MM.1S (cell line): ENCODE data around the gene AGO1.
"Not testable (repeated sequence)": the region's sequence is repeated elsewhere in the genome, so short reads cannot be mapped to it uniquely, and the experiment has no call there.

Experiments
- DNase-seq: peaks from one replicate; pipeline ENCODE4 v3.0.0-alpha.2; 2015
- H2AFZ ChIP-seq: fragments of 300-600 bp; sonication (generic); 2 replicates; pipeline ENCODE4 v1.6.0; 2016; ENCODE audit warnings: antibody characterized with exemption, low read length
- H3F3A ChIP-seq: fragments of 300-600 bp; sonication (generic); 2 replicates; pipeline ENCODE4 v1.6.1; 2016; ENCODE audit warnings: mild to moderate bottlenecking, antibody characterized with exemption, low read length, moderate library complexity, mixed read lengths; ENCODE audit not compliant: insufficient read depth
- H3K27ac ChIP-seq: fragments of 300-600 bp; sonication (generic); 2 replicates; pipeline ENCODE4 v1.5.1; 2016; ENCODE audit warnings: mild to moderate bottlenecking, low read length
- H3K27me3 ChIP-seq: fragments of 300-600 bp; sonication (generic); replicated peaks from 2 replicates; pipeline ENCODE4 v1.6.0; 2016; ENCODE audit warnings: low read length; ENCODE audit not compliant: insufficient read depth
- H3K36me3 ChIP-seq: fragments of 300-600 bp; sonication (generic); replicated peaks from 2 replicates; pipeline ENCODE4 v1.6.1; 2016; ENCODE audit warnings: mild to moderate bottlenecking, low read length, mixed read lengths; ENCODE audit not compliant: insufficient read depth
- H3K4me1 ChIP-seq: fragments of 300-600 bp; sonication (generic); 2 replicates; pipeline ENCODE4 v1.6.1; 2016; ENCODE audit warnings: low read length, mixed read lengths
- H3K4me2 ChIP-seq: fragments of 300-600 bp; sonication (generic); 2 replicates; pipeline ENCODE4 v1.6.0; 2016; ENCODE audit warnings: low read depth, low read length
- H3K4me3 ChIP-seq: fragments of 300-600 bp; sonication (generic); 2 replicates; pipeline ENCODE4 v1.5.1; 2016; ENCODE audit warnings: low read length, mixed read lengths
- H3K79me2 ChIP-seq: fragments of 300-600 bp; sonication (generic); 2 replicates; pipeline ENCODE4 v1.6.1; 2016; ENCODE audit warnings: mixed run types, low read length, mixed read lengths
- H3K9ac ChIP-seq: fragments of 300-600 bp; sonication (generic); 2 replicates; pipeline ENCODE4 v1.6.1; 2016; ENCODE audit warnings: low read length, mixed read lengths
- H3K9me2 ChIP-seq: fragments of 300-600 bp; sonication (generic); replicated peaks from 2 replicates; pipeline ENCODE4 v1.6.1; 2016; ENCODE audit warnings: mild to moderate bottlenecking, low read length, mixed read lengths; ENCODE audit not compliant: insufficient read depth
- H3K9me3 ChIP-seq: fragments of 300-600 bp; sonication (generic); replicated peaks from 2 replicates; pipeline ENCODE4 v1.6.1; 2016; ENCODE audit warnings: mild to moderate bottlenecking, low read length, mixed read lengths; ENCODE audit not compliant: insufficient read depth
- H4K20me1 ChIP-seq: fragments of 300-600 bp; sonication (generic); 2 replicates; pipeline ENCODE4 v1.6.1; 2016; ENCODE audit warnings: mild to moderate bottlenecking, low read length, moderate library complexity, mixed read lengths; ENCODE audit not compliant: insufficient read depth
- CTCF ChIP-seq: fragments of 300-600 bp; sonication (generic); IDR thresholded peaks from 2 replicates; pipeline ENCODE4 v1.5.1; 2016; ENCODE audit warnings: antibody characterized with exemption, low read length, mixed read lengths
- EZH2 ChIP-seq: fragments of 300-600 bp; sonication (generic); optimal IDR thresholded peaks from 2 replicates; pipeline ENCODE3; 2017; ENCODE audit warnings: low read depth, mild to moderate bottlenecking, antibody characterized with exemption, low read length, mixed read lengths
- EZH2phosphoT487 ChIP-seq: fragments of 300-600 bp; sonication (generic); IDR thresholded peaks from 2 replicates; pipeline ENCODE4 v1.6.1; 2018; ENCODE audit warnings: antibody characterized with exemption, low read length

AGO1 gene

GRCh38 chr1:35863881-35864625 lies 19.0 kb upstream of the AGO1 start:
- Histone ChIP-seq H4K20me1 (no peaks in the 10 kb centered on the region), H3K4me1 (no peaks in the 10 kb centered on the region), H3K36me3 (no peaks in the 10 kb centered on the region), H2AFZ (no peak overlapping the region), H3K9me2 (no peaks in the 10 kb centered on the region), H3K4me3 (no peak overlapping the region), H3K4me2 (no peak overlapping the region), H3K79me2 (no peaks in the 10 kb centered on the region), H3F3A (no peaks in the 10 kb centered on the region), H3K9me3 (no peaks in the 10 kb centered on the region), H3K9ac (no peak overlapping the region), H3K27ac (no peak overlapping the region), H3K27me3 (no peaks in the 10 kb centered on the region)
- no peak for TF ChIP-seq EZH2
- TF ChIP-seq CTCF, result no peak
- TF ChIP-seq EZH2phosphoT487, result no peak
- DNase-seq, result no peak

GRCh38 chr1:35864813-35865212 lies 18.2 kb upstream of the AGO1 start:
- H3K79me2 ChIP-seq, result no peaks in the 10 kb centered on the region
- no peaks in the 10 kb centered on the region for H3K27me3 ChIP-seq
- no peak for DNase-seq
- H4K20me1 ChIP-seq, result no peaks in the 10 kb centered on the region
- H2AFZ ChIP-seq, result no peak overlapping the region
- H3K4me3 ChIP-seq, result no peak overlapping the region
- H3K9me3 ChIP-seq, result no peaks in the 10 kb centered on the region
- H3K4me2 ChIP-seq, result no peak overlapping the region
- H3F3A ChIP-seq, result no peaks in the 10 kb centered on the region
- H3K9me2 ChIP-seq, result no peaks in the 10 kb centered on the region
- no peaks in the 10 kb centered on the region for H3K4me1 ChIP-seq
- no peak overlapping the region for H3K9ac ChIP-seq
- no peak for TF ChIP-seq CTCF
- no peak for TF ChIP-seq EZH2
- TF ChIP-seq EZH2phosphoT487, result no peak
- H3K36me3 ChIP-seq, result no peaks in the 10 kb centered on the region
- no peak overlapping the region for H3K27ac ChIP-seq

- Histone ChIP-seq H2AFZ (no peak overlapping the region), H3K27me3 (no peaks in the 10 kb centered on the region), H3K9me2 (no peaks in the 10 kb centered on the region), H3K79me2 (no peaks in the 10 kb centered on the region), H3K36me3 (no peaks in the 10 kb centered on the region), H3F3A (no peaks in the 10 kb centered on the region), H3K9me3 (no peaks in the 10 kb centered on the region), H4K20me1 (no peaks in the 10 kb centered on the region), H3K9ac (no peak overlapping the region), H3K4me1 (no peaks in the 10 kb centered on the region), H3K4me3 (no peak overlapping the region), H3K27ac (no peak overlapping the region), H3K4me2 (no peak overlapping the region)
- TF ChIP-seq EZH2phosphoT487 (no peak), CTCF (no peak), EZH2 (no peak)
- no peak for DNase-seq
Measured at GRCh38 chr1:35866991-35867390, 16.0 kb upstream of the AGO1 start.

GRCh38 chr1:35869245-35869950 lies 13.6 kb upstream of the AGO1 start:
- not testable (repeated sequence) for H2AFZ ChIP-seq, H3K79me2 ChIP-seq, H3K9me3 ChIP-seq, H3K4me2 ChIP-seq, H3K27me3 ChIP-seq, H3K9ac ChIP-seq, H3K27ac ChIP-seq, H3K4me3 ChIP-seq, H3K9me2 ChIP-seq, DNase-seq, H4K20me1 ChIP-seq, H3K36me3 ChIP-seq
- H3K4me1 ChIP-seq, result peaks cover 14% of the 10 kb centered on the region
- peaks cover 11% of the 10 kb centered on the region for H3F3A ChIP-seq
